ENCODE data around the gene TNRC18. TPM values are rescaled to one million over a fixed set of nuclear protein-coding genes. Genes with fewer than 3 reads are reported as not detected.

TNRC18 gene
- total RNA-seq, 2 donors from 2014 or later: 67.6 to 69.0 TPM

DNA sequence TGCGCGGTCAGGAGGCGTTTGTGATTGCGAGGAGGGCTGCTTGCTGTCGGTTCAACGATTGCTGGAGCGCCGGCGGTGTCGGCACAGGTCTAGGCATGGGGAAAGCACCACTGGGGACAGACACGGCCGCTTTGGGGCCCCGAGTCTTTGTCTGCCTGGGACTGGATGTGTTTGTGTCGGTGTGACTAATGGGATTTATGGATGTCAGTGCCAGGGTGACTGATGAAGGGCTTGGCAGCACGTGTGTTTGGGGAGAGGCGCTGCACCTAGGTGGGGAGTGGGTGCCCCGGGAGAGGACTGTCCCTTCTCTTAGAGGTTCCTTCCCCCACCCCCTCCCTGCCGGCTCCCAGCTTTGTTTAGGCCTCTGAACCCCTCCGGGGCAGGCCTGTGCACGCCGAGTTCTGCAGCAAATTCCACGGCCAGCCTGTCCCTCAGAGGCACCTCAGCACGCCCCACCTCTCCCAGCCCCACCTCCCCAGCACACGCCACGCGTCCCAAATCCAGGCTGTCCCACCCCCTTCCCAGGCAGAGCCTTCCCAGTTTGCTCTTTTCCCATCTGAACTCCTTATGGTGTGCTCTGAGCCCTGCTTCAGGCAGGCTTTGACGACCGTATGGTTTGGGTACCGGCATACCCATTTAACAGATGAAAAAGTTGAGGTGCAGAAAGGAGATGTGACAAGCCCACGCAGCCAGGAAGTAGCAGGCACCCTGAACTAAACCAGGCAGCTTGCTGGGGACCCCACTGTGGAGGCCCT is 6.4 kb upstream of the TNRC18 start:
- no peaks in the 10 kb centered on the region for H3K9me3 Mint-ChIP-seq
- H3K4me1 Mint-ChIP-seq (ENCODE audit: low read depth): peaks cover 32% of the 10 kb centered on the region
- DNase-seq: peak; percentile 25 to 38
- peaks cover 61% of the 10 kb centered on the region for H3K27me3 Mint-ChIP-seq (ENCODE audit: low read depth)
- H3K36me3 Mint-ChIP-seq (ENCODE audit: insufficient read depth in 2 of 2): no peaks in the 10 kb centered on the region
- peak in 1 of 2 donors; percentile 27 for ATAC-seq (replicated peaks in 1 of 2)
- no peak overlapping the region for H3K27ac Mint-ChIP-seq
- H3K4me3 Mint-ChIP-seq: peak overlapping the region; percentile 58 to 83

DNA sequence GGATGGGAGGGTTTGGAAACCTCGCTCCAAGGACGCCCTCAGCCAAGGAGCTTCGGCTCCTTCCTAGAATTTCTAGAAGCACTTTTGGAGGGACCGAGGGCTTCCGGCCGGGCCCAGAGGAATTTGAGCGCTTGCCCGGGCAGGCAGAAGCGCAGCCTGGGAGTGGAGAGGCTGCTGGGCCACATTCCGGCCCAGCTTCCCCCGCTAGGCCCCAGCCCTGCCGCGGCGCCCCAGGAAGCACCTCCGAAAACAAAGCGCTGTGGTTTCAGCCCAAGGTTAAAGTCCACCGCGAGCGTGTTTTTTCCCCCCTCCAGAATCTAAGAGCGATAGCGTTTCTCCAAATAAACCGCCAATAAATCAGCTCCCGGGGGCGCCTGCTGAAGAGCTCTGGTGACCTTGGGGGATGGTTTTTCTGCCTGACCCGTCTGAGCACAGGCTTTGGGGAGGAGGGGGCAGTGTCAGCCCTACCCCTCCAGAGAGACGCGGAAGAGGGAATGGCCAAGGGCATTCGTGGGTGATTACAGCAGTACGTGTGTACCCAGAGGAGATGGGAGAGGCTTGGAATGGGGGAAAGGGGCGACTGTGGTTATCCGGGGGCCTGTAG is 5.7 kb upstream of the TNRC18 start:
- H3K27me3 Mint-ChIP-seq (ENCODE audit: low read depth): peaks cover 68% of the 10 kb centered on the region
- H3K4me1 Mint-ChIP-seq (ENCODE audit: low read depth): peaks cover 39% of the 10 kb centered on the region
- no peaks in the 10 kb centered on the region for H3K9me3 Mint-ChIP-seq
- ATAC-seq (replicated peaks in 1 of 2) (no peak), DNase-seq (peak in 1 of 2 donors; percentile 31)
- H3K27ac Mint-ChIP-seq: no peak overlapping the region
- H3K4me3 Mint-ChIP-seq: peak overlapping the region; percentile 58 to 83
- H3K36me3 Mint-ChIP-seq (ENCODE audit: insufficient read depth in 2 of 2): no peaks in the 10 kb centered on the region

DNA sequence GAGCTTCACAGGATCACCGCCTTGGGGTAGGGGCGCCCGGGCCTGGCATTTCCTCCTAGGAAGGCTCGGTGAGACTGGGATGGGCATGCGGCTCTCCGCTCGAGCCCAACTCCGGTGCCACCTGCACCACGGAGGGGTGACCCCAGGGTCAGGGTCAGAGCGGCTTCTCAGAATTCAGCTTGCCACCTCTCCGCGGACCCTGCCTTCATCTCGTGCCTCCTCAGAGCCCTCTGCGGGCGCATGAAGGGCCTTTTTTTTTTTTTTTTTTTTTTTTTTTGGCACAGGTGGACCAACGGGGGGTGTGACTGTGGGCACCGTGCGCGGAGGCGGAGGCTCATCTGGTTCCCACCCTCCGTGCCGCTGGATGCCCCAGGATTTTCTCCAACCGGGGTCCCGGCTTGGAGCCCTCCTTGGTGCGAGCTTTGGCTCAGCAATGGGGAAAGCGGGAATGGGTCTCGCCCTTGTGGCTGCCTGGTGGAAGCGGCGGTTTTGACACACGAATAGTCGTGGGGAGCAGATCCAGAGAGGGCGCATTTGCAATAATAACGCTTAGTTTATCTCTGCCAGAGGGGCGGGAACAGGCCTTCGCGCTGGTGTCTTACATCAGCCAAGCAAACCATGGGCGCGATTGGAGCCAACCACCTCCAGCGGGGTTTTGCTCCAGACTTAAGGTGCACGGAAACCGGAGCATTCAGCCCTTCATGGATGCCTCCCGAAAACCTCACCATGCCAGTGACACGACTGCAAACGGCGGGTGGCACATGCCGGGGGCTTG is 5.0 kb upstream of the TNRC18 start:
- Mint-ChIP-seq H3K36me3 (ENCODE audit: insufficient read depth in 2 of 2) (no peaks in the 10 kb centered on the region), H3K4me1 (ENCODE audit: low read depth) (peaks cover 41% of the 10 kb centered on the region), H3K9me3 (no peaks in the 10 kb centered on the region), H3K4me3 (peak overlapping the region; percentile 83 to 94), H3K27me3 (ENCODE audit: low read depth) (peaks cover 71% of the 10 kb centered on the region), H3K27ac (no peak overlapping the region)
- peak; percentile 22 to 44 for DNase-seq
- peak in 1 of 2 donors; percentile 22 for ATAC-seq (replicated peaks in 1 of 2)

- Mint-ChIP-seq H3K4me1 (ENCODE audit: low read depth) (peaks cover 41% of the 10 kb centered on the region), H3K4me3 (peak overlapping the region; percentile 83 to 94), H3K27me3 (ENCODE audit: low read depth) (peaks cover 56% of the 10 kb centered on the region), H3K36me3 (ENCODE audit: insufficient read depth in 2 of 2) (no peaks in the 10 kb centered on the region), H3K9me3 (no peaks in the 10 kb centered on the region), H3K27ac (peak overlapping the region; percentile 67)
- ATAC-seq (replicated peaks in 1 of 2) (no peak), DNase-seq (no peak)
Measured at GRCh38 chr7:5426226-5426475, 2.5 kb upstream of the TNRC18 start.

- H3K27me3 Mint-ChIP-seq (ENCODE audit: low read depth): peaks cover 54% of the 10 kb centered on the region
- peak in 1 of 2 donors; percentile 8 for DNase-seq
- peak overlapping the region; percentile 83 to 94 for H3K4me3 Mint-ChIP-seq
- ATAC-seq (replicated peaks in 1 of 2): no peak
- H3K36me3 Mint-ChIP-seq (ENCODE audit: insufficient read depth in 2 of 2): no peaks in the 10 kb centered on the region
- H3K9me3 Mint-ChIP-seq: no peaks in the 10 kb centered on the region
- peaks cover 41% of the 10 kb centered on the region for H3K4me1 Mint-ChIP-seq (ENCODE audit: low read depth)
- H3K27ac Mint-ChIP-seq: peak overlapping the region; percentile 67
Measured at GRCh38 chr7:5425507-5426225, 2.0 kb upstream of the TNRC18 start.

GRCh38 chr7:5424749-5425506 is 1.3 kb upstream of the TNRC18 start:
- DNase-seq (peak in 1 of 2 donors; percentile 7), ATAC-seq (replicated peaks in 1 of 2) (no peak)
- H3K27me3 Mint-ChIP-seq (ENCODE audit: low read depth): peaks cover 53% of the 10 kb centered on the region
- peaks cover 45% of the 10 kb centered on the region for H3K4me1 Mint-ChIP-seq (ENCODE audit: low read depth)
- no peaks in the 10 kb centered on the region for H3K36me3 Mint-ChIP-seq (ENCODE audit: insufficient read depth in 2 of 2)
- peak overlapping the region; percentile 83 to 94 for H3K4me3 Mint-ChIP-seq
- H3K27ac Mint-ChIP-seq: peak overlapping the region; percentile 57
- no peaks in the 10 kb centered on the region for H3K9me3 Mint-ChIP-seq

DNA sequence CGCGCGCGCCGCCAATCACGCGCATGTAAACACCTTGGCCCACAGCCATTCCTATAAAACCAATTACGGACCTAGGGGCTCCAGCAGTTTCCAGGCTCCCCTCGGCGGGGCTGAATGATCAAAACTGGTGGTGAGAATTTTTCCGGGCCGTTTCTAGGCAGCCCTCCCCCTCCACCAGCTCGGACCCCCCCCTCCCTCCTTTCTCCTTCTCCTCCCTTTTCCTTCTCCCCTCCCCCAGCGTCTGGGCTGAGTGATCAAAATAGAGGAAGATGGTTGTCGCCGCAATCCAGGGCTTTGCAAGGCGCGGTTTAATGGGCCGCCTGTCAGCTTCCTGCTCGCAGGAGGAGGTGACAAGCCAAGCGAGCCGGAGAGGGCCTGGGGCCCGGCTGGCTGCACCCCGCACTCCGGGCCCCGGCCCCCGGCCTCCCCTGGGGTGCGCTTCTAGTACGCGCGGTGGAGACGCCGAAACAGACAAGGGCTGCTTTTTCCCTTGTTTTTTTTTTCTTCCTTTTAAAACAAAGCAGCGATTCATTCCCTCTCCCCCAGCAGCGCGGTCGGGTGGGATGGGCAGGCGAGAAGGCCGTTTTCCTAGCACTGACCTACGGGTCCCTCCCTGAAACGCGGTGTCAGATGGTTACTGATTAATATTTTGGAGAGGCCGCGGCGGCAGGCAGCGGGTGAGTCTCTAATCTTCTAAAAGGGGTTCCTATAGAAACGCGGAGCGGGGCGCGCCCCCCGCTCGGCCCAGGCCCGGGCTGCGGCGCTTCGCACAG is 528 bp upstream of the TNRC18 start:
- H3K27me3 Mint-ChIP-seq (ENCODE audit: low read depth): peaks cover 46% of the 10 kb centered on the region
- H3K36me3 Mint-ChIP-seq (ENCODE audit: insufficient read depth in 2 of 2): no peaks in the 10 kb centered on the region
- H3K4me3 Mint-ChIP-seq: peak overlapping the region; percentile 83 to 94
- peak; percentile 53 to 63 for ATAC-seq (replicated peaks in 1 of 2)
- H3K27ac Mint-ChIP-seq: peak overlapping the region; percentile 79
- H3K4me1 Mint-ChIP-seq (ENCODE audit: low read depth): peaks cover 44% of the 10 kb centered on the region
- DNase-seq: peak; percentile 59 to 62
- no peaks in the 10 kb centered on the region for H3K9me3 Mint-ChIP-seq

- DNase-seq (peak; percentile 18 to 26), ATAC-seq (replicated peaks in 1 of 2) (no peak)
- H3K4me1 Mint-ChIP-seq (ENCODE audit: low read depth): peaks cover 40% of the 10 kb centered on the region
- H3K9me3 Mint-ChIP-seq: no peaks in the 10 kb centered on the region
- H3K27ac Mint-ChIP-seq: peak overlapping the region; percentile 28
- peak overlapping the region; percentile 83 for H3K4me3 Mint-ChIP-seq
- peaks cover 48% of the 10 kb centered on the region for H3K27me3 Mint-ChIP-seq (ENCODE audit: low read depth)
- no peaks in the 10 kb centered on the region for H3K36me3 Mint-ChIP-seq (ENCODE audit: insufficient read depth in 2 of 2)
Measured at GRCh38 chr7:5422396-5423305, 983 bp downstream of the TNRC18 start.

GRCh38 chr7:5421714-5422395 is 1.8 kb downstream of the TNRC18 start:
- H3K4me3 Mint-ChIP-seq: peak overlapping the region; percentile 83
- no peaks in the 10 kb centered on the region for H3K36me3 Mint-ChIP-seq (ENCODE audit: insufficient read depth in 2 of 2)
- H3K27me3 Mint-ChIP-seq (ENCODE audit: low read depth): peaks cover 46% of the 10 kb centered on the region
- DNase-seq (peak in 1 of 2 donors; percentile 9), ATAC-seq (replicated peaks in 1 of 2) (no peak)
- H3K9me3 Mint-ChIP-seq: no peaks in the 10 kb centered on the region
- H3K27ac Mint-ChIP-seq: no peak overlapping the region
- peaks cover 35% of the 10 kb centered on the region for H3K4me1 Mint-ChIP-seq (ENCODE audit: low read depth)

DNA sequence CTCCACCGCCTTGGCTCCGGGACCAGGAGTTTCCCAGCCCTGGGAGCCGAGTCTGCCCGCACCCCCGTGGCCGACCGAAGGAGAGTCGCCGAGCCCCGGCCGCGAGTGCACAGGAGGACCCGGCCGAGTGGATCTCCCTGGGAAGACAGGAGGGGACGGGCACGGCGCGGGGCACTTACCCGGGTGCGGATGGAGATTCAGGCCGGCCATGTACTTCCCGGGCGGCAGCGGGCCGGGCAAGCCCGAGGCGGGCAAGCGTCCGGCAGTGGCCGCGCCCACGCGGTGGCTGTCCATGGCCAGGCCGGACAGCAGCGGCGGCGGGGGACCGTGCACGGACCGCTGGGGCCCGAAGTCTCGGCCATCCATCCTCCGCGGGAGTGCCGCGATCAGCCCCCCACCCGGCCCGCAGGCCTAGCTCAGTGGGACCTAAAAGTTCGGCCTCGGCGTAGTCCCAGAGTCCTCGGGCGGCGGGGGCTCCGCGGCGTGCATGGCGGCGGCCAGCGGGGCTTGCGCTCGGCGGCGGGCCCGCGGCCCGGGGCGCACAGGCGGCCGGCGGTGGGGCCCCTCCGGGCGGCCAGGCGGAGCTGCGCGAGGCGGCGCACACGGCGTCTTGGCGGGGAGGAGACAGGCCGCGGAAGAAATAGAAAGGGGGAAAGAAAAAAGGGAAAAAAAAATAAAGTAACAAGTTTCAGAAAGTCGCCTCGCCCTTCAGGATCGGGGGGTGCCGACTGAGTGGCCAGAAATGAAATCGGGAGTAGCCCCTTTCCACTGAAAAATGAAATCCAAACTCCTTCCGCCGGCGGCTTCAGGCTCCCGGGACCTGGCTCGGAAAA is 2.5 kb downstream of the TNRC18 start:
- peaks cover 45% of the 10 kb centered on the region for H3K27me3 Mint-ChIP-seq (ENCODE audit: low read depth)
- DNase-seq: peak in 1 of 2 donors; percentile 26

More for the DNA sequence above, 2.5 kb downstream of the TNRC18 start:
- peak; percentile 14 to 16 for ATAC-seq (replicated peaks in 1 of 2)
- Mint-ChIP-seq H3K4me1 (ENCODE audit: low read depth) (peaks cover 34% of the 10 kb centered on the region), H3K27ac (no peak overlapping the region), H3K4me3 (peak overlapping the region; percentile 83 to 84), H3K9me3 (no peaks in the 10 kb centered on the region), H3K36me3 (ENCODE audit: insufficient read depth in 2 of 2) (no peaks in the 10 kb centered on the region)
